ENCODE data around the gene RAI1.

Gene RAI1

DNA sequence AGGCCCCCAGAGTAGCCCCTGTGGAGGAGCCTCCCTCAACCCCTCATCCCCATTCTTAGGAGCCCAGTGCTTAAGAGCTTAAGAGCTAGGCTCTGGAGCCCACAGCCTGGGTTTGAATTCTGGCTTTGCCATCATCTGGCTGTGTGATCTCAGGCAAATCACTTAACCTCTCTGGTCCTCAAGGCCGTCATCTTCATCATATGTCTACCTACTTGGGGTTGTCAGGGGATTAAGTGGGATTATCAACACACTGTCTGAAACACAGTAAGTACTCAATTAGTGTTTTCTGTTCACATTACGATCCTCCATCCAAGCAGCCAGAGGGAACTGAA, 150.7 kb downstream of the RAI1 start:
- no peak for DNase-seq

DNA sequence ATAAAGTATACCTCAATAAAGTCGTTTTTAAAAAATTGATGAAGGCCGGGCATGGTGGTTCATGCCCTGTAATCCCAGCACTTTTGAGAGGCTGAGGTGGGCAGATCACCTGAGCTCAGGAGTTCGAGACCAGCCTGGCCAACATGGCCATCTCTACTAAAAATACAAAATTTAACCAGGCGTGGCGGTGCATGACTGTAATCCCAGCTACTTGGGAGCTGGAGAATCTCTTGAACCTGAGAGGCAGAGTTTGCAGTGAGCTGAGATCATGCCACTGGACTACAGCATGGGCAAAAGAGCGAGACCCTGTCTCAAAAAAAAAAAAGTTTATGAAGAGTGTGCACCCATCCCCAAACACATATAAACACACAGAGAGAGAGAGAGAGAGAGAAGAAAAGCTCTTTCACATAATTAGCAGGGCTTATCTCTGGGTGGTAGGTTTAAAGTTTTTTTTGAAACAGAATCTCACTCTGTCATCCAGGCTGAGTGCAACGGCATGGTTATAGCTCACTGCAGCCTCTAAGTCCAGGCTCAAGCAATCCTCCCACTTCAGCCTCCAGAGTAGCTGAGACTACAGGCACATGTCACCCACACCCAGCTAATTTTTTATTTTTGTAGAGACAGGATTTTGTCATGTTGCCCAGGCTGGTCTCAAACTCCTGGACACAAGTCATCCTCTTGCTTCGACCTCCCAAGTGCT, 152.6 kb downstream of the RAI1 start:
- DNase-seq: no peak

DNA sequence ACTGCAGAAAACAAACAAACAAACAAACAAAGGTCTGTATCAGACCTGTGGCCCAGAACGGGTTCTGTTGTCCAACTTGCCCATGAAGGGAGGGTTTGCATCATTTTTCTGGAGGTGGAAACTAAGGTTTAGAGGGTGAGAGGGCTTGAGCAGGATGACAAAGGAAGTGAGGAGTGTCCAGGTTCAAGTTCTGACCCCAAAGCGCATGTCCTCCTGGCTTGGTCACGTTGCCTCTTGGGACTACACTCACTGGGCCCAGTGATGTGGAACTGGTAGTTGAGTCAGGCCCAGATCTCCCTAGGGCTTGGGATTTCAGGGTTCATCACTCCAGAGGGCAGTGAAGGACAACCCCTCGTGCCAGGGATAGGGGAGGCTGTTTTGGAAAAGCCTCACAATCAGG, 153.7 kb downstream of the RAI1 start:
- no peak for DNase-seq

DNA sequence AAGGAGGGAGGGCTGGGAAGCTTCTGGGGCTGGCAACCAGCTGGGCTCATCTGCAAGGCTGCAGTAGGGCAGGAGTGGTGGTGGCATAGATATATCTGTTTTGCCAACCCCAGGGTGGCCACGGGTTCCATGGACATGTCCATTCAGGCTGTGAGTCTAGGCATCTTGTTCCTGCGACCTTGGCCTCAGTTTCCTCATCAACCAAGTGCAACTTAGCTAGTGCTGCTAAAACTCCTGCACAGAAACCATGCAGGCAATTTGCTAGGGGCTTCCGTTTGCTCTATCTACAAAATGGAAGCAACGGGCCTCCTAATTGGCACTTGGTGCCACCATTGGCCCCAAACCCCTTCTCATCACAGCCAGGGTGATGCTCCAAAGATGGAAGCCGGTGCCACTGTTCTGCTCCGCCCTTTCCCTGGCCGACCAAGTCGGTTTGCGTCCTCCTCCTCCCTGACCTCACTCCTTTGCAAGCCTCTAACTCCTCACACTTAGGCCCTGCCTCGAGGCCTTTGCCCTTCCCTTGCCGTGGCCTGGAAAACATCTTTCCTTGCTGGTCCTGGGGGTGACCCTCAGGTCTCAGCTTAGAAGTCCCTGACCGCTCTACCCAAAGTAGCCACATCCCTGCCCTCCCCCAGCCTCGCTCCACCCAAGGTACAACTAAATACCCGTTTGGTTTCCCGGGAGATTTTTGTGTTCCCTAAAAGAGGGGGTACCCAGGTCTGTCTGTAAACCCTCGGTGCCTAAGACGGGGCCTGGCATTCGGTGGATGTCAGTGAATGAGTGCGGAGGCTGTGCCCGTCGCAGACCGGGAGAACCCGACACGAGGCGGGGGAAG, 154.4 kb downstream of the RAI1 start:
- DNase-seq: no peak

DNA sequence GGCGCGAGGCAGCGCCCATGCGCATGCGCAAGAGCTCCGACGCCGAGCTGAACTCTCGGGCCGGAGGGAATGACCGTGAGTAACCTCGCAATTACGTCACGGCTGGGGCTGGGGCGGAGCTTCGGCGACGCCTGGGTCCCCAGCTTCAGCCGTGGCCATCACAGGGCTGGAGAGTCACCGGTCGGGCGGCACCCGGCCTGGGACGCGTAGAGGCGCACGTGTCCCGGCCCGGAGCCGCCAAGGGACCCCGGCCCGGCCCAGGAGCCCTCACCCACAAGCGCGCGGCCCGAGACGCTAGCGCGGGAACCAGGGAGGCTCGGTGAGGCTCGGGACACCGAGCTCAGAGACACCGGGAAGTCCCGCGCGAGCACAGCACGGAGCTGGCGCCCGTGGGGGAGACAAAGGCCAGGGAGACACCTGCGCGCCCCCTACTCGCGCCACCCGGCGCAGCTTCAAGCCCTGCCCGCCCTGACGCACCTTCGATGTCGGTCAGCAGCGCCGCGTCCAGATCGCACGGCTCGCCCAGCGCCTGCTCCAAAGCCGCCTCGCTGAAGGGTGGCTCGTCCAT, 155.1 kb downstream of the RAI1 start:
- DNase-seq: peak; percentile 99

DNA sequence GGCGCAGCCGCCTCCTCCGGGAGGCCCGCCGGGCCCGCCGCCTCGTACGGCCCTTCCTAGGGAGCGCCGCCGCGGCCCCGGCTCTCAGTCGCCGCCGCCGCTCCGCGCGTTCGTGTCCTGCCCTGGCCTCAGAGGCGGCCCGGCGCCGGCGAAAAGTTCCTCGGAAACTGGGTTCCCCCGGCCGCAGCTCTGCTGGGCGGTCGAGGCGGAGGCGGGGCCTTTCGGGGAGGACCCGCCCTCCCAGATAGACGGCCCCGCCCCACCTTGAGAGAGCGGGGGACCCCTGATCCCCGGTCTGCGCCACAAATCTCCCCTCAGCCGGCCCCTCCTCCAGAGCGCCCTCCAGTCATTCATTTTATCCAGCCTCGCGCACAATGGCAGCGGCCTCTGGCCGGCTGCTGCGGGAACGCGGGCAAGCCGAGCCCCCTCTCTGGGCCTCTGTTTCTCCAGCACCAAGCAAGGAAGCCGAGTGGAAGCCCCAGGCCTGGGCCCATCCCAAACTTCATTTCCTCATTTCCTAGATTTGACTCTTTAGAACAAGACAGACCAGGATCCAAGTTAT, 155.6 kb downstream of the RAI1 start, which contains the start of gene SREBF1:
SREBF1 (minus strand) TSS at position 169 of the 562 bp plus-strand sequence. CDS start 169 bp downstream, outside the sequence.
- DNase-seq: no peak

DNA sequence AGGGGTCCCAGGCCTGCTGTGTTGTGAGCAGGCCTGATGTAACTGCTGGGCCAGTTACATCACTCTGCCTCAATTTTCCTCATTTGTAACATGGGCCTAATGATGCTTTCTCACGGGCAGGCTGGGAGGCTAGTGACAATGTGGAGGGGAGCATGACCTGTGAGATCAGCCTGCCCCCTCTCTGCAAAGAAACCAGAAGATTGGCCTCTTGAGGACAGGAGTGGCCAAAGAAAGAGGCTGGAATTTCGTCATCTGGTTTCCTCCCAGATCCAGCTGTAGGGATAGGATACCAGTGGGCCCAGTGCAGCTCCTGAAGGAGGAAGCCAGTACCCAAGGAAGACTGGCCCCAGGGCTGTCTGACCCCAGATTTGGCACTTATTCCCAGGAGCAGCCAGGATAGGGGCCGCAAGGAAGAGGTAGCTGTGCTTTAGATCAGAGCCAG, 156.1 kb downstream of the RAI1 start:
- no peak for DNase-seq

DNA sequence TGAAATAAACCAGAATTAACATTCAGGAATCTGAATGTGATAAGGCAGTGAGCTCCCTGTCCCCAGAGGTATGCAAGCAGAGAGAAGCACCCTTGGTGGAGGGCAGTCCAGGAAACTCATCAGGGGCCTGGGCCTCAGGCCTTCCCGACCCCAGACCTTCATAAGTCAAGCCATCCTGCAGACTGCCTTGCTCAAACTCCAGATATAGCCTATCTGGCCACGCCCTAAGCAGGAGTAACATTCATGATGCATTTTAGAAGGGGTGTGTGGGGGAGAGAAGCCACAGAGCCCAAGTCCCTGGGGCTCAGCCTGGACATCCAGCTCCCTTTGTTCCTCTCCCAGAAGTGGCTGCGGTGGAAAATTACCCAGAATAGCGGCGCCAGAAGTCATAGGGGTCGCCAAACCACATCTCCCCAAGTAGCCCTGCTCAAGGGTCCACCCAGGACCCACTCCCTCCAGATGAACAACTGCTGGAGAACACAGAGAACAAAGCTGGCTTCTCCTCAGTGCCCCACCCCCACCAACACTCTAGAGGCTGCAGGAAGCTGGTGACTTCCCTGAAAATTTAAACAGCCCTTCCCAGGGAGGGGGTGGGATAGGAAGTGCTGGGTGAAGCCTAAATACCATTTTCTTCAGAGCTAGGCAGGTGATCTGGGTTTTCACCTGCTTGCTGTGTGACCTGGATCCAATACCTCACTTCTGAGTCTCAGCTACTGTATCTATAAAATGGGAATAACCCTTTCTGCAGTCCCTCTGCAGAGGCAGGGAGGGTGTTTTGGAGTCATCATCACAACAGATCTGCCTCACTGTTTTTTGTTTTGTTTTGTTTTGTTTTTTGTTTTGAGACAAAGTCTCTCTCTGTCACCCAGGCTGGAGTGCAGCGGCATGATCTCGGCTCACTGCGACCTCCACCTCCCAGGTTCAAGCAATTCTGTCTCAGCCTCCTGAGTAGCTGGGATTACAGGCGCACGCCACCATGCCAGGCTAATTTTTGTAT, 157.0 kb downstream of the RAI1 start:
- DNase-seq: no peak

DNA sequence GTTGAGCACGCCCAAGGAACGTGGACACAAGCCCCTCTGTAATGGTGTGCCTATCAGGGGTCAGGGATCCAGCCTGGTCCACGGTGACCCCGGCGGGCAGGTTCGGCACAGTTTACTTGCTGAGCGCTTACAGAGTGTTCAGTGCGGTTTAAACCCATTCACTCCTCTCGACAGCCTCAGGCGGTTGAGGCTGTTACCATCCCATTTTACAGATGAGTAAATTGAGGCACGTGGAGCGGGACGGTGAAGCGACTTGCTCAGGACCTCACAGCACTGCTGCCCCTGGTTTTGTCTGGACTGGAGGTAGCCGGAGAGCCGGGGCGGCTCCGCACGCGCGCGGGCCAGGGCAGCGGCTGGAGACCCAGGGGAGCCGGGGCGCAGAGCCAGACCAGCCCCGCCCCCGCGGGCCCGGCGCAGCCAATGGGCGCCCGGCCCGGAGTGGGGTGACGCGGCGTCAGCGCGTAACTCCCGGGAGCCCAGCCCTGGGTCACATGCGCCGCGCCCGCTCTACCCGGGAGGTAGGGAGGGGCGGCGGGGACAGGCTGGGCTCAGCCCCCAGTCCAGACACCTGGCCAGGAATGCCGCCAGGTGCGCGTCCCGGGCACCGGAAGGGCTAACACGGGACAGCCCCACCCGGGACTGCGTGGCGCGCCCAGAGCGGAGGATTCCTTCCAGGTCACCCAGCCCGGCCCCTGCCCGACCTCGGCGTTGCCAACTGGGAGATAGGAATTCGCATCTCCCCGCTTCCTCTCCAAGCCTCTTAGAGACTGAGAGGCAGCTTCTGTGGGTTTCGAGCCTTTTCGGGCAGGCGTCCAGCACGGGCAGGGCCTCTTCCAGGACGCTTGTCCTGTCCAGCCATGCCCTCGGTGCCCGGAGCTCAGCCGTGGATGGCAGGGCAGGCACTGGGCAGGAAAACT, 158.8 kb downstream of the RAI1 start:
- DNase-seq: peak; percentile 91

DNA sequence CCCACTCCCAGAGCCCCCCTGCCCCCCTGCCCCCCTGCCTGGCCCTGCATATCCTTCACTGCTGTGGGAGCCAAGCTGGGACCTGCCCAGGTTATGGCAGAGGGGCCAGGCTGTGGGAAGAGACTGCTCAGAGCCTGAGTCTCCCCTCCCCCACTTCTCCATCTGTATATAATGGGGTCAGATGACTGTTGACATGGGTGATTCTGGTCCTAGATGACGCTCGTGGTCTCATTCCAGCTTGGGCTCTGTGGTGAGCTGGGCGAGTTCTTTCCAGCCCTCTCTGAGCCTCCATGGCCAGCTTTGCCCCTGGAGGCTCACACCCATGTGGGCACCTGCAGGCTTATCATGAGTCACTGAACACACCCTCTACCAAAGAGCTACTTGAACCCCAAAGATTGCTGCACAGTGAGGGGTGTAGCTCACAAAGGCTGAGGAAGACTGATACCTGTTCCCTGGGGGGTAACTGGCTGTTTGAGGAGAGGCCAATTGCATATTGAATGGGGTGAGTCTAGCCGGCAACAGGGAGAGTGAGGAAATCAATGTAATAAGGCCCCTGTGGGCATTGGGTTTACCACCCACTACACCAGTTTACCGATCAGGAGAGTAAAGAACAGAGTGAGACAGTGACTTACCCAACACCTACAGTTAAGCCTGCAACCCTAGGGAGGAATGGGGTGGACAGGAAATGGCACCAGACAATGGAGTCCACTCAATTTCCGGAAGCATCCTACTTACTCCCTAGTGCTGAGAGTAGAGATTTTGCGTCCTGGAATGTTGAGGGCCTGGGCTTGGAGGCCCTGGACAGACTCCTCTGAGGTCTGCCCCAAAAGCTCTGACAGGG, 159.7 kb downstream of the RAI1 start:
- DNase-seq: no peak

DNA sequence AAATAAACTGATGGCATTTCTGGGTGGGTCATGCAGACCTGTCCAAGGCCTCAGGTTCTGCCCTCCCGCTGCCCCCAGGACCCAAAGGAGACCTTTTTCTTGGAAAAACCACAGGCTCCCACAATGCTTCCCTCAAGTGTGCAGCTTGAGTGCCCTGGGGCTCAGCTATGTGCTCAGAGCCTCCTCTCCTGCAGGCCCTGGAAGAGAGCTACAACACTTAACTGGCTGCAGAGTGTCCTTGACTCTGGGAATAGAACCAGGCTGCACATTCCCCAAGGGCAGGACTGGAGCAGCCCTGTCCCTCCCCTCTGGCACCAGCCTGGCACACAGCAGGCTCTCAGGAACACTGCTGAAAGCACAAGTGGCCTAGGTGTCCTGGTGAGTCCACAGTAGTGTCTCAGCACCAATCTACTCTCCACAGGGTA, 160.4 kb downstream of the RAI1 start:
- no peak for DNase-seq

DNA sequence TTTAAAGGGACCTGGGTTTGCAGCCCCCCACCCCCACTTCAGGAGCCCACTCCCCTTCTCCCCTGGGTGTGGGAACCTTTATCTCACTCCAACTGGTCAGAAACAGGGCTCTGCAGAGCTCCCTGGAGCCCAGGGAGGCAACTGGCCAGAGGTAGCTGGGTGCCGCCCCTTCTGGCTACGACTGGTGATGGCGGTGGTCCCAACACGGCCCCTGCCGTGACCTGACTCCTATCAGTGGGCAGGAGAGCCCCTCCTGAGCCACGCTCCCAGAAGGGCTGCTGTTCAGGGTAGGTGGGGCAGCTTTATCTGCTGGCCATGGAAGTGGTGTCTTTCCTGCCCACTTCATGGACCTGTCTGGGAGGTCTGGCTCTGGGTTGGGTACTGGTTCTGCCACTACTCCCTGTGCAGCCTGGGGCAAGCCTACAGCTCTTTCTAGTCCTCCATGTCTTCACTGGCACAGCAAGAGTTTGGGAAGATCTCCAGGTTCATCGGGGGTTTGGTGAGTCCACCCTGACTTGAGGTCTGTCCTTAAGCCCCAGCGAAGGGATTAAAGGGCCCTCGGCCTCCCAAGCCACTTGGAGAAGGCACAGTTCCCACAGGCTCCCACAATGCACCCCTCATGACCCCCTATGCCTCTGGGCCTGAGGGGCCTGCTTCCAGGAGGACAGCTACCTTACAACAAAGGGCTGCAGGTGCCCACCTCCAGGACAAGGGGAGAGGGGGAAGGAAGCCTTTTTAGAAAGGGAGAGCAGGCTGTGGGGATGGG, 161.0 kb downstream of the RAI1 start:
- DNase-seq: no peak

DNA sequence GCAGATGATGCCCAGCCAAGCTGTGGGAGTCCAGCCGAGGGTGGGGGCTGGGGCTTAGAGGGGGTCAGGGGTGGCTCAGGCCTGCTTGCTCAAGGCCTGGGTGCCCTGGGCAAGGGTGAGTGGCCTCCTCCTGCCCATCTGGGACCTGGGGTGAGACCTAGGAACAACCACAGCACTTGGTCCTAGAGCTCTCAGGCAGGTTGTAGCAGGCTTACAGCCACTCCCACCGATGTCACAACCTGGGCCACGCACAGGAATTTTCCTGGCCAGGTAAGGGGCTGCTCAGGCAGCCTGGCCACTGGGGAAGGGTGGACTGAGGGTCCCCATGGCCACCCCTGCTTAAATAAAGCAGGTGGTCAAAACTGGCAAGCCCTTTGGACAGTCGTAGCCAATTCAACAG, 161.8 kb downstream of the RAI1 start:
- no peak for DNase-seq

DNA sequence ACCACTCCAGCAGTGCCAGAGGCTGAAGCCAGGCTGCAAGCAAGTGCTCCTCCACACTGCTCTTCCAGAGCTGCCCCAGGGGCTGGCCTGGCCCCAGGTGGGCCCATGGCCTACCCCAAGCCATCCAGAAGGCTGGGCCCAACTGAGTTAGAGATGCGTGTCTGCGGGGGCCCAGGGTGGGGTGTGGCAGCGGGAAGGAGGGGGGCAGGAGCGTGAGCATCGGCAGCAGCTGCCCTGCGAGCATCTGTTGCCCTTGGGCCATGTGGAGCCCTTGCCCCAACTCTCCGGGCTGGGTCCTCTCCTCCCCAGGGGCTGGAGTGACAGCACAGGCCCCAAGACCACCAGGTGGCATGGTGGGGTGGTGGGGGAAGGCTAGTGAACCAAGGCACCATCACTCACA, 162.8 kb downstream of the RAI1 start:
- no peak for DNase-seq

DNA sequence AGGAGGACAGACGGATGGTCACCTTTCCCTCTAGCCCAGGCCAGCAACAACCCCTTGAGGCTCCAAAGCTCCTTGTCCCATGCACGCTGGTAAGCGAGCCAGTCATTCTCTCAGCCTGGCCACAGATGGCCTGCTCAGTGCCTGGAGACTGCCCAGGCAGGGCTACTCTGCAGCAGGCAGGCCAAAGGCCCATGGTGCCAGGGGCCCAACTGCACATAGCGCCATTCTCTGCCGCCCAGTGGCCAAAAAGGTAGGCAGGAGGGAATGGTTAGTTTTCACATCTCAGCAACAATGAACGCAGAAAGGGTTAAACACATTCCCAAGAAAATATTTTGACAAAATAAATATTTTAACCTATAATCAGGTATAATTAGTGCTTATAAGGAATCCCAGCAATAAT, 163.2 kb downstream of the RAI1 start:
- DNase-seq: no peak

DNA sequence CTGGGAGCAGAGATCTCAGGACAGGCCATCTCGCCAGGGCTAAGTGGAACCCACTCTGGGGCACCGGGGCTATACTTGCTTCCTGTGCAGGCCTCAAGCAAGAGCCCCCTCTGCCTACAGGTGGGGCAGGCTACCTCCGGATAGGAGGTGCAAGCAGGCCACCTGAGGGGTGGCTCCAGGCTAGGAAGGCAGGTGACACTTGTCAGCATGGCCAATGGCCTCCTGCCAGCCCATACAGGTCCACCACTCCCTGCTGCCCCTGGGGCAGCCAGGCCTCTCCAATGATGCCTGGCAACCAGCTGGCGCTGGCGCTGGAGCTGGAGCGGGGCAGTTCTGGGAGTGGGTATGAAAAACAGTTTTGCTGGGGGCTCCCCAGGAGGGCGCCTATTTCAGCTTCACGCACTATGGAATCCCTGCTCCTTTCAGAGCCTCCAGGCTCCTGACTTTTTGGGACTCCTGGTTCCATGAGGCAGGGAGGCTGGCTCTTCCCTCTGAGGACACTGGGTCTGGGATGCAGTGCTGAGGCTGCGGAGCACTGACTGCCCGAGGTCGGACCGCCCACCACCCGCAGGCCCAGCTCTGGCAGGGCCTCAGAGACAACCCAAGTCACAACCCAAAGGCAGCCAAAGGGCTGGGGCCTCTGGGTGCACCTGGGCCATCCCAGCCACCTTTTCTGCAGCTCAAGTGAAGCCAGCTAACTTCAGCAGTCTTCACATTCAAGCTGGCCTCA, 164.0 kb downstream of the RAI1 start:
- no peak for DNase-seq

DNA sequence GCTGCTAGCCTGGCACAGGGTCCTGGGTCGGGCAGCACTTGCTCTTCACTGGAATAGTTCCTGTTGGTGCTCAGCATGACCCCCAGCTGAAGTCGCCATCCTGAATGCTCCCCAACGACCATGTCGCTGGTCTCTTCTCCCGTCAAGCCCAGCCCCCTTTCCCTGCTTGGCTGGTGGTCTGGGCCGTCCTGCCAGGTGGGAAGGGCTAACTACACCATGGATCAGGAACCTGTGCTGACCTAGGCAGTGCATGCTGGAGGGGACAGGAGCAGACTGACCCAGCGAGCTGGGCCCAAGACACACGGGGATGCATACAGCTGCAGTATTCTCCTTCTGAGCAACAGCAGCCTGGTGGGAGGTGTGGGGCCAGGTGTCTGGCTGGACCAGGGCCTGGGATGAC, 164.7 kb downstream of the RAI1 start:
- DNase-seq: no peak

DNA sequence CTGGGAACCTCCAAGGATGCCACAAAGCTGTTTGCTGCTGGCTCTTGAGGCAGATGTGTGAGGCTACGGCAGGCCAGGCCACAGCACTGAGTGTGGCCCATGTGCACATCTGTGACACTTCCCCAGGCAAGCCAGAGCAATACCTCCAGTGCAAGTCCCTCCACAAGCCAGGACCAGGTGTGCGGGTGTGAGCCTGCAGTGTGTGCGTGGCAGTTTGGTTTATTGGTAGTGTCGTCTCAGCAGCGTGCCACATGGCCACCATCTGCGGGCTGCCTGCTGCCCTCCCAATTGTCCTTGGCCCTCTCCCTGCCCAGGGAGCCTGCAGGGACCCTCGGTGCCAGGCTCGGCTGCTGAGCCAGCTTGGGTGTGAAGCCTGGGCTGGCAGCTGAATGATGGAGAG, 165.4 kb downstream of the RAI1 start:
- no peak for DNase-seq

Measured in right kidney (tissue), 1 donor.